G401 (cell line): Measurements from ENCODE around the gene BCKDHB. TPM values are rescaled to one million over a fixed set of nuclear protein-coding genes. Genes with fewer than 3 reads are reported as not detected.
A peak's percentile ranks its signal among the peaks of the same experiment; 100 is the strongest.

ENCODE experiments used
- DNase-seq: peaks from one replicate; pipeline ENCODE4 v3.0.0-alpha.2; 2015; ENCODE audit warnings: low spot score
- in situ Hi-C: cut with HindIII; loops from 2 replicates; pipeline ENCODE4 v1.10.0; 2016; ENCODE audit warnings: low sequenced_read_pairs, mixed read lengths
- total RNA-seq: library from RNA; depleted of rRNA; stranded (reverse); fragments of >200 nt; shearing (Covaris generic); gene quantifications from 2 replicates; pipeline ENCODE4 v1.2.3, GENCODE V29; 2014; rRNA removed

BCKDHB gene
- total RNA-seq, 1 experiment from 2014 or later, result 46.5 TPM

GRCh38 chr6:80343511-80343910 is 237.0 kb downstream of the BCKDHB start:
- no peak for DNase-seq
- in situ Hi-C loops, result no loop called here

GRCh38 chr6:80347101-80347500 is 240.6 kb downstream of the BCKDHB start:
- no peak for DNase-seq
- in situ Hi-C loops, result no loop called here

GRCh38 chr6:80348263-80348662 is 241.8 kb downstream of the BCKDHB start:
- in situ Hi-C loops, result no loop called here
- no peak for DNase-seq

GRCh38 chr6:80356000-80356399 is 249.5 kb downstream of the BCKDHB start:
- no peak for DNase-seq
- in situ Hi-C loops, result no loop called here

GRCh38 chr6:80356545-80356944 is 250.1 kb downstream of the BCKDHB start:
- in situ Hi-C loops, result no loop called here
- no peak for DNase-seq

GRCh38 chr6:80357081-80357480 is 250.6 kb downstream of the BCKDHB start:
- DNase-seq, result no peak
- in situ Hi-C loops, result no loop called here

- in situ Hi-C loops, result no loop called here
- no peak for DNase-seq
Measured at GRCh38 chr6:80357674-80358073, 251.2 kb downstream of the BCKDHB start.

- in situ Hi-C loops, result no loop called here
- DNase-seq, result no peak
Measured at GRCh38 chr6:80363501-80364122, 257.1 kb downstream of the BCKDHB start.

GRCh38 chr6:80364149-80364548 is 257.7 kb downstream of the BCKDHB start:
- in situ Hi-C loops, result no loop called here
- no peak for DNase-seq

GRCh38 chr6:80366051-80366450 is 259.6 kb downstream of the BCKDHB start:
- no peak for DNase-seq
- in situ Hi-C loops, result no loop called here

GRCh38 chr6:80366714-80367113 is 260.2 kb downstream of the BCKDHB start:
- DNase-seq, result peak; percentile 12
- in situ Hi-C loops, result no loop called here

GRCh38 chr6:80376411-80376810 is 269.9 kb downstream of the BCKDHB start:
- DNase-seq, result no peak
- in situ Hi-C loops, result no loop called here

- in situ Hi-C loops, result no loop called here
- no peak for DNase-seq
Measured at GRCh38 chr6:80380566-80380965, 274.1 kb downstream of the BCKDHB start.

- peak; percentile 8 for DNase-seq
- in situ Hi-C loops, result no loop called here
Measured at GRCh38 chr6:80382811-80383210, 276.3 kb downstream of the BCKDHB start.

GRCh38 chr6:80388507-80388906 is 282.0 kb downstream of the BCKDHB start:
- no peak for DNase-seq
- in situ Hi-C loops, result no loop called here

Other genes with a start within 250 kb of the BCKDHB start
- gene ELOVL4, start 159.1 kb upstream of the BCKDHB start, total RNA-seq, result 27.6 and 34.2 TPM in 2 replicates
- 37.9 and 62.7 TPM in 2 replicates for gene TTK, start 102.0 kb upstream of the BCKDHB start, total RNA-seq